NCI-H128 (cell line): ENCODE results near the gene MTHFD1L.
A peak's percentile ranks its signal among the peaks of the same experiment; 100 is the strongest.
"Not testable (repeated sequence)": the region's sequence is repeated elsewhere in the genome, so short reads cannot be mapped to it uniquely, and the experiment has no call there.

ENCODE experiments used
- DNase-seq: peaks from one replicate; lab custom pipeline; 2025; ENCODE audit not compliant: unreplicated experiment; lab: John Stamatoyannopoulos, UW

MTHFD1L gene

GRCh38 chr6:151012321-151013294 lies 147.1 kb downstream of the MTHFD1L start:
- no peak for DNase-seq

GRCh38 chr6:151014404-151015100 lies 149.1 kb downstream of the MTHFD1L start:
- DNase-seq: peak; percentile 69

DNA sequence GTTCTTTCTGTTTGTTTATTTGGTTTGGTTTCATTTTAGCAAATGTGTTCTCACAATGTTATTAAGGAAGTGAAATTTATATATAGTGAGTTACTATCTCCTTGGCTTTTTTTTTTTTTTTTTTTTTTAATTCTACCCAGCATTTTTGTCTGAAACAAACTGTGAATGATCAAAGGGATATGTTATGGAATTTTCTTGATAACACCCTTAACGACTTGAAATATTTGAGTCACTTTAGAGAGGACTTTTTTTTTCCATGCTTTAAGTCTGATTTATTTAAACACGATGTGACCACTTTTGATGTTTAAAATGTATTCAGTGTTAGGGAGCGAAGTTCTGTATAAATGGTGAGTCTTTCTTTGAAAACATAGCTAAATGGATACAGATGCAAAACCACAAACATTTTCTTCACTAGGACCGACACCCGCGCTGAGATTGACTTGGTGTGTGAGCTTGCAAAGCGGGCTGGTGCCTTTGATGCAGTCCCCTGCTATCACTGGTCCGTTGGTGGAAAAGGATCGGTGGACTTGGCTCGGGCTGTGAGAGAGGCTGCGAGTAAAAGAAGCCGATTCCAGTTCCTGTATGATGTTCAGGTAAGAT lies 149.7 kb downstream of the MTHFD1L start:
- no peak for DNase-seq

DNA sequence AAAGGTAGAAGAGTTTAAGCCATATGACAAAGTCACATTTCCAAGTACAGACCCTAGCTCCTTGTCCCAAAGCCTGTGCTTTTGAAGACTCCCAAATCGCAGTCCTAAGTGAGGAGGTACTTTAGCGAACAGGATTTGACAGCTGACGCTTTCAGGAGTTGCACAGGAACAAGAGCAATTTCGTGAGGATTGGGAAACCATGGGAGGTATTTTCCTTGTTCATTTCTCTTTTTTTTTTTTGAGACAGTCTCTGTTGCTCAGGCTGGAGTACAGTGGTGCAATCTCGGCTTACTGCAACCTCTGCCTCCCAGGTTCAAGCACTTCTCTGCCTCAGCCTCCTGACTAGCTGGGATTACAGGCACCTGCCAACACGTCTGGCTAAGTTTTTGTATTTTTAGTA lies 150.6 kb downstream of the MTHFD1L start:
- no peak for DNase-seq

DNA sequence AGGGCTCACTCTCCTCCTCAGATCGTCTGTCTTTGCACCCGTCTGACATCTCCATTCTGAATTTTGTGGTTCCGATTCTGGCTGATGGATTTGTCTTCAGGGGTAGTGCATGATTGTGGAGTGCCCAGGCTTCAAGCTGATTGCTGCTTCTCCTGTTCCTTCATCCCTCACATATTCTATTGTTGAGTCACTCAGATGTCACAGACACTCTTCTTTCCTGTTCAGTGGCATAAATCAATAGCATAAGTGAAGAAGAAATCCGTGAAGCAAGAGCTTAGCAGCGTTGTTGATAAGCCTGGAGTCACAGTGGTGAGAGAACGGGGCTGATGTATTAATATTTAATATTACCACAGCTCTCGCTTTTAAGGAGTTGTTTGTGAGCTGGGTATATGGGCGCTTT lies 152.5 kb downstream of the MTHFD1L start:
- no peak for DNase-seq

- DNase-seq: no peak
Measured at GRCh38 chr6:151018911-151019782, 153.6 kb downstream of the MTHFD1L start.

DNA sequence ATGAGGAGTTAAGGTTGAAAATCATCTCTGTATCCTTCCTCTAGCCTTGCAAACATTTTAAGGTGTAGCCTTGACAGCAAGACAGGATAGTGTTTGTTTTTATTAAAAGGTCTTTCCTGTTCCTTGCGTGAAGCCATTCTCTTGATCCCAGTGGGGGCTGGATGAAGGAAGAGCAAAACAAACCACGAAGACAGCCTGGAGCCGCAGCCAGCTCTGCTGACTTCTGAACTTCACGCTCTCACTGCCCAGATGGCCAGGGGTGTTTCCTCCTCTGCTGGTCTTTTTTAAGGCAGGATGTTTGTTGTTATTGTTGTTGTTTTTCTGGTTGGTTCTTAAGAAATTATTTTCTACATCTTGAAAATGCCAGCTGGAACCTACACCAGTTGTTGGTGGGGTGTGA lies 156.4 kb downstream of the MTHFD1L start:
- no peak for DNase-seq

GRCh38 chr6:151022492-151022891 lies 157.0 kb downstream of the MTHFD1L start:
- no peak for DNase-seq

GRCh38 chr6:151023342-151023741 lies 157.8 kb downstream of the MTHFD1L start:
- no peak for DNase-seq

DNA sequence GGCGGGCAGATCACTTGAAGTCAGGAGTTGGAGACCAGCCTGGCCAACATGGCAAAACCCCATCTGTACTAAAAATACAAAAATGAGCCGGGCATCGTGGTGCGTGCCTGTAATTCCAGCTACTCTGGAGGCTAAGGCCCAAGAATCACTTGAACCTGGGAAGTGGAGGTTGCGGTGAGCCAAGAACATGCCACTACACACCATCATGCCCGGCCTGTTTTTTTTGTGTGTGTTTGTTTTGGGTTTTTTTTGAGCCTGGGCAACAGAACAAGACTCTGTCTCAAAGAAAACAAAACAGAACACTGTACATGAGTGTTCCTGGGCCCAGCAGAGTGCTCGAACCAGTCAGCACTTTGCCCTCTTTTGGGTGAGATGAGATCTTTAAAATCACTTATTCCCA lies 159.1 kb downstream of the MTHFD1L start:
- DNase-seq: no peak

- DNase-seq: no peak
Measured at GRCh38 chr6:151025076-151025475, 159.6 kb downstream of the MTHFD1L start.

GRCh38 chr6:151026041-151026663 lies 160.7 kb downstream of the MTHFD1L start:
- DNase-seq: no peak

DNA sequence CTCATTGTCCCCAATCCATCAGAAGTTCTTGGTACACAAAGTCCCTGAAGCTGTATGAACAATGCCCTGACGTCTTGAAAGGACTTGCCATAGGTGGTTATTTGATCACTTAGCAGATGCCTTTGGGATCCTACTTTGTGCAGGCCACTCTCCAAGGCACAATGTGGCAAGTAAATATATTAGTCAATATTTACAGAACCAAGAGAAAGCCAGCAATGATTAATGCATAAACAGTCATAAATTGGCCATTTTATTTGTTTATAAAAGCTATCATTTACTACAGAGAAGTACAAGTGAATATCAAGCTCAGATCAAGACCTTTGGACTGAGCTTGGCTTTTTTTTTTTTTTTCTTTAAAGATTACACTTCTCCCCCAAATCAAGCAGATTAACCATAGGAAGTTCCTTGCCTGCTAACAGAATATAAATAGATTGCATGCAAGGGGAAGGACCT lies 161.8 kb downstream of the MTHFD1L start:
- DNase-seq: no peak

- DNase-seq: no peak
Measured at GRCh38 chr6:151027936-151028838, 162.7 kb downstream of the MTHFD1L start.

- no peak for DNase-seq
Measured at GRCh38 chr6:151029970-151030369, 164.5 kb downstream of the MTHFD1L start.

DNA sequence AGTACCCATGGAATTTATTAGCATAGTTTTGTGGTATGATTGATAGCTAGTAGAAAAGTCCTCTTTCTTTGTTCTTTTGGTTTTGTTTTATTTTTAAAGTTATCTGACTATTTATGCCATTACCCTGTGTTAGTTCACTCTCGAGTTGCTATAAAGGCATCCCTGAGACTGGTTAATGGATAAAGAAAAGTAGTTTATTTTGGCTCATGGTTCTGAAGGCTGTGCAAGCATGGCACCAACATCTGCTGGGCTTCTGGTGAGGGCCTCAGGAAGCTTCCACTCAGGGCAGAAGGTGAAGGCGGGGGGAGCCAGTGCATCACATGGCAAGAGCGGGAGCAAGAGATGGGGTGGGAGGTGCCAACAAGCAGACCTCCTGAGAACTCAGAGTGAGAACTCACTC lies 166.5 kb downstream of the MTHFD1L start:
- no peak for DNase-seq

- DNase-seq: no peak
Measured at GRCh38 chr6:151034825-151035781, 169.6 kb downstream of the MTHFD1L start.

DNA sequence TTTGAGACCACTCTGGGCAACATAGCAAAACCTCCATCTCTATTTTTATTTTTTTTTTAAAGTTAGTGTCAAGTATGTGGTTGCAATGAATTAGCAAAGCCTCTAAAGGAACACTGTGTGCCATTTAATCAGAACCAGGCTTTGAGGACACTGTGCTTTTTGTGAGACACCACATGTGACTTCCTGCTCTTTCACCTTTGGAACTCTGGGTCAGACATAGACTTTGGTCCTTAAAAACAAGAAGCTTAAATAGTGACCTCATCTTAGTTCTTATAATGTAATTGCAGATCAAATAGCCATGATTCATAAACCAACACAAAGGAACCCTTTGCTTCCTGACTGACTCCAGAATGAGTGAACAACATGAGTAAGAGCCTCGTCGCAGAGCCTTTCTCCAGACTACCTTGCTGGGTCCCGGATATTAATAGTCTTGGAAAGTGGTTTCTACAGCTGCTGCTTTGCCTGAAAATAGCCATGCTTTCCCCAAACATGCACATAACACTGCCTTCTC lies 170.8 kb downstream of the MTHFD1L start:
- not testable (repeated sequence) for DNase-seq
